ENCODE measurements around the gene VIPR2.

VIPR2 gene

DNA sequence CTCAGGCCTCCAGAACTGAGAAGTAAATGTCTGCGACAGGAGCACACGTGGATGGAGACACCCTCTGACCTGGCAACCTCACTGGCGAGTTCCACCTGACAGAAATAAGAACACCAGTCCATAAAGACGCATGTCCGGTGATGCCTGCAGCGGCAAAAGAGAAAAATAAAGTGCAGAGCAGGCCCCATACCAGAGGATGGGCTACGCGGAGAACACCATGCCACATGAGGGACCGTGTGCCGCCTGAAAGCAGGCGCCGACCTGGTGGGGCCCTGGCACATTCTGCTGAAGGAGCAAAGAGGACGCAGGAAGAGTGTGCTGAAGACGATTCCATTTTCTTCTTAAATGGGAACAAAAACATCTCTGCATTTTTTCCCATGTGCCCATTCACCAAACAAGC is 105.0 kb downstream of the VIPR2 start:
- no peak for DNase-seq (ENCODE audit: low read depth)

DNA sequence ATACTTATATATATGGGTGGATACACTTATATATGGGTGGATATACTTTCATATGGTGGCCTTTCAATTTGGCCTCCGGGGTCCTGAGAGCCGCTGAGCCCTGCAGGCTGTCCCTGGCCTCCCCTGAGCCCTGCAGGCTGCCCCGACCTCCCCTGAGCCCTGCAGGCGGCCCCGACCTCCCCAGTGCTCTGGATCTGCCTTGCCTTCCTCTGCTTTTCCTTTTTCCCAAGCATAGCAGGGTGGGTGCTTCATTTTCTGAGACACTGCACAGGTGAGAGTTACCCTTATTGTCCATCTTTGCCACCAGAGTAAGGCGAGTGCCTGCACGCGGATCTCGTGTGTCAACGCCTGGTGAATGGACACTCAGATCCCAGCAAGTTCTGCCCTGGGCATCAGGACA is 106.6 kb downstream of the VIPR2 start:
- no peak for DNase-seq (ENCODE audit: low read depth)

DNA sequence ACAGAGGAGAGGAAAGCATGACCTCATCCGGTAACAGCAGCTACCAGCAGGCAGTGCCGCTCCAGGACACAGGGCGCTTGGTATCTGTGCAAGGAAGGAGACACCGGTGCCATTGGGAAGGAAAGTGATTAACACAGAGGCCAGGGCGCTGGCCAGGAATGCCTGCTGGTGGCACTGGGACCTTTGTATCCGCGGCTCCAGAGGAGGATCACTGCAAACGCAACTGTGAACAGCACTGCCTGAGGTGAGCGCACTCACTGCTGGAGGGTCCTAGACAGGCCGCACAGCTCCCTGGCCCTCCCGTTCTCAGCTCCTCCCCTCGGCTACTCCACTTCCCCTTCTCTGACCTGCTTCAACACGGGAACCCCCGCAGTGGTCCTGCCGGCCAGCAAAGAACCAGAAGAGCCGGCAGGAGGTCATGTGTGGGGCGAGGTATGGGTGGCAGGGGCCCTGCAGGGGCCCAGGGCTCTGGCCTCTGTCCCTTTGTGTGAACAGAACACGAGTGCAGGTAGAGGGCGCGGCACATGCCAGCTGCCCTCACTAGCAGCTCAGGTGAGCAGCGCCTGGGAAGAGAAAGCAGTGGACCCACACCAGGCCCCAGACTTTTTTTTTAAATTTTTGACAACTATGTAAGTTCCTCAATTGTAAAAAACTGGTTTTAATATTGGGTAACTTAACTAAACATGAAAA is 107.6 kb downstream of the VIPR2 start:
- no peak for DNase-seq (ENCODE audit: low read depth)

DNA sequence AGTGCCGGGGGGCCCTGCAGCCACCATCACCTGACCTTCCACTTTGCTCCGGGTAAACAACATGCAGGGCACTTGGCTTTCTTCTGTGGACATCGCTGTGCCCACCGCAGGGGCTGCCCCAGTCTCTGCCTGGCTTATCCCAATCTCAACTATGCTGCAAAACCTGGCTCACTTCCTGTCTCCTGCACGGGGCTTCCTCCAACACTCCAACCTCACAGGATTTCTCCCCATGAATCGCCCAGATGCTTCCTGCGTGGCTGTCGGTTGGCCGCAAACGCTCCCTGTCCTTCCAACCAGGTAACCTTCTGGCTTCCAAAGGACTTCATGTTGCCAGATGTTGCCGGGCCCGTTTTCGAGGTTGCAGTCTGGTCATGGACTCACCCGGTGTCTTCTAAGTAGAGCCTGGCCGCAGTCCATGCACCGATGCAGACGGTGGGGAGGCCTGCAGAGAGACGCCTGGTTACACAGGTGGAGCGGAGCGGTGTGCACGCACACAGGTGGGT is 109.0 kb downstream of the VIPR2 start:
- no peak for DNase-seq (ENCODE audit: low read depth)

DNA sequence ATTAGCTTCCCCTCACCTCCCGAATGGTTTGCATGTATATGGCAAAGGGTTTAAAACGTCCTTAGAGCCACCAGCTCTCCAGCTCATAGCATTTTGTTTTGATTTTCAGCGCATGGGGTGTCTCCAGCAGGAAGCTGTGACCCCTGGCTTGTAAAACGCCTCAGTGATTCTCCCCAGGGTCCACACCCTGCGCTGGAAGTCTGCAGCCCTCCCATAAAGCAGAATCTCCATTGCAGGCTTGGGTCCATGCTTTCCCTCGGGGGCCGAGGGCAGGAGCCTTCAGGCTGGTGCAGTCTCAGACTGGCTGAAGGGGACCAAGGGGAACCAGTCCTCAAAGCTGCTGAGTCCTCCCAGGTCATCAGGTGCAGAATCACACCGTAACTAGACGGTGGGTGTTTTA is 109.7 kb downstream of the VIPR2 start:
- DNase-seq (ENCODE audit: low read depth), result no peak

DNA sequence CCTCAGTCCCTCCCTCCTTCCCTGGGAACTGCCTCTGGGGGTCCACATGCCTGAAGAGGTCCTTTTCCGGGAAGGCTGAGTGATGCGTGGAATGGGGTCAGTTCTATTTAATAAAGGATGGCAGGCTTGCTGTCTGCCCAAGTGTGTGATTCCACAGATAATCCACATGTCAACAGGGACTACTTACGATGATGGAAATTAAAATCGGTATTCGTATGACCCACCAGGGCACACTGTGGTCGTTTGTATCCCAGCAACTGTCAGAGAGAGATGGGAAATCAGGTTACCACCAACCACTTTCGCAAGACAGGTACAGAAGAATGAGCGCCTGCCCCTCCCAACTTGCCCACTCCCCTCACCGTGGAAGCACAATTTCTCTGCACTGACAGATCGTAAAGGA is 110.3 kb downstream of the VIPR2 start:
- DNase-seq (ENCODE audit: low read depth), result no peak

DNA sequence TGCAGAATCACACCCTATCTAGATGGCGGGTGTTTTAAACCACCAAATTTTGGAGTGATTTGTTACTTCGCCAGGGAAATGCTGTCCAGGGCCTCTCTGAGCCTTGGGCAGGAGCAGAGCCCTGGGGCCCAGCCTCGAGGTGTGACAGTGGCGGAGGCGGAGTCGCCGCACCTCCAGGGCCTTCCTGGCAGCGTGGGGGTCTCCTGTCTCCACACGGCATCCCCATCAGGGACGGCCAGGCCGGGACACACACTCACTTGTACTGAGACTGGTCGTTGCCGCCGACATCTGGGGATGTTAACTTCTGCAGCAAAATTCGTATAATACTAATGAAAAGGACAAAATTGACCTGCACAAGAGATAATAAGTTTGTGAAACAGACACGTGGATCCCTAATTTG is 110.7 kb downstream of the VIPR2 start:
- no peak for DNase-seq (ENCODE audit: low read depth)

DNA sequence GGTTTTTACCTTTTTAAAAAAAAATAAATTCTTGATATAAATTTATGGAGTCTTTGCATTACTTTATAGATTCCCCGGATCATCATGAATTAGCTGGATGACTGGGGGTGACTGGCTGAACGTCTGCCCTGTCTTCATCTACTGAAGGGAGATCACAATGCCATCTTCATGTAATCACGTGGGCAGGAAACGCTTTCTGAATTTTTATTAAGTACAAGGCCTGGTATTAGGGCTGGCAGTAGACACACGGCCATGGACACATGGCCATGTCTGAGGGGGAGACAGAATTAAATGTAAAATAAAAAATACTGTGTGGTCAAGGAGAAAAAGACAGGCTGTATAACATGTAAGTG is 111.2 kb downstream of the VIPR2 start:
- no peak for DNase-seq (ENCODE audit: low read depth)

DNA sequence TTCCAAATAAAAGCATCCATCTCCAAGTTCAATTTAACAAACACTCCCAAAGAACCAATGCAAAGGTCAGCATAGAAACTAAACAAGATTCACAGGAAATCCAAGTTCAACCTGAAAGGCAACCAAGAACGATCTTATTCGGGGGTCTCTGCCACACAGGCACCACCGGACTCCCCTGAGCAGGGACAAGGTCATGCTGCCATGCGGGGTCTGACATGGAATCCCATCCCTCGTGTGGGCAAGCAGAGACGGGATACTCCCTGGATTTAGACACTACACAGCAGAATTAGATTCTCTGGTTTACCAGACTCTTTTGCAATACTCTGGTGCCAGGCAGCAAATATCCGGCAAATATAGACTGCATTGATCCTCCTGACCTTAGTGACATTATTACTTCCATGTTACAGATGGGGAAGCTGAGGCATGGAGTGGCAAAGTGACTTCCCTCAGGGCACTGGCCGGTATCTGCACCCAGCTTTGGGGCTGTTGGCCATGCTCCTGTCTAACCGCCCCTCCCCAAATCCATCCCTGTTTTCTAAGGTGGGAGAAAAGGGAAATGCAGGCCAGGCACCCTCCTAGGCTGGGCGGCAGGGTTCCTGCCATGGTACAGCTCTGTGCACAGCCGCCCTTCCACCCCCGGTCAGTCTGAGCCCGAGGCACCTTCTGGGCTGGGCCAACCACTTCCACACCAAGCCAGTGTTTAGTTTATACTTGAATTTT is 111.8 kb downstream of the VIPR2 start:
- DNase-seq (ENCODE audit: low read depth), result no peak

DNA sequence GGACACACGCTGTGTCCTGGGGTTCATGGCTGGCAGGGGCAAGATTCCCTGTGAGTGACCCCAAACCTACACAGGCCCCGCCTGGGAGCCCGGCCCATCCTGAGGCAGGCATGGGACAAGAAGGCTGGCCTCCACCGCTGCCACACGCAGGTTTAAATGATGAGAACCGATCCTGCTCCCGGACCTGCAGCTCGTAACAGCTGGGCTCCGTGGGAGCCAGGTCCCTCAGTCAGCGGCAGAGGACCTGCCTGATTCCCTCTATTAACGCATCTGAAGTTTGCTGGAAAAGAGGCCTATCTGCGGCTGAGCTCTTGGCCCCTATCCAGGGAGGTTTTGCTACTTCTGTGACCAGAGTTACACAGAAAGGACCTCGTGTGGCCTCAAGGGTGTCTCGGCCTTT is 112.3 kb downstream of the VIPR2 start:
- DNase-seq (ENCODE audit: low read depth), result no peak

DNA sequence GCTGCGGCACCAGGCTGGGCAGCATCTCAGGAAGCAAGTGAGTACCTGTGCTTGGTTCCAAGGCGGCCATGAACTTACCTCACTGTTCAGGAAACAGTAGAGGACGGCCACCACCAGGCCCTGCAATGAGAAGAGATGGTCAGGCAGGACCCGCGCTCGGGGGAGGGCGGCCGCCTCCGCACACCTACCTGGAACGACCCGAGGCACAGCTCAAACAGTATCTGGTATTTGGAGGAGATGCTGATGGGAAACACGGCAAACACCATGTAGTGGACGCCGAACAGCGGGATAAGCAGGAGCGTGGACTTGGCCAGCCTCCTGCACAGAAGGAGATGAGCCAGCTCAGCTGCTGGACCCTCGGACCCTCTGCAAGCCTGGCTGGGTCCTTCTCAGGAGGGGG is 112.9 kb downstream of the VIPR2 start:
- no peak for DNase-seq (ENCODE audit: low read depth)

DNA sequence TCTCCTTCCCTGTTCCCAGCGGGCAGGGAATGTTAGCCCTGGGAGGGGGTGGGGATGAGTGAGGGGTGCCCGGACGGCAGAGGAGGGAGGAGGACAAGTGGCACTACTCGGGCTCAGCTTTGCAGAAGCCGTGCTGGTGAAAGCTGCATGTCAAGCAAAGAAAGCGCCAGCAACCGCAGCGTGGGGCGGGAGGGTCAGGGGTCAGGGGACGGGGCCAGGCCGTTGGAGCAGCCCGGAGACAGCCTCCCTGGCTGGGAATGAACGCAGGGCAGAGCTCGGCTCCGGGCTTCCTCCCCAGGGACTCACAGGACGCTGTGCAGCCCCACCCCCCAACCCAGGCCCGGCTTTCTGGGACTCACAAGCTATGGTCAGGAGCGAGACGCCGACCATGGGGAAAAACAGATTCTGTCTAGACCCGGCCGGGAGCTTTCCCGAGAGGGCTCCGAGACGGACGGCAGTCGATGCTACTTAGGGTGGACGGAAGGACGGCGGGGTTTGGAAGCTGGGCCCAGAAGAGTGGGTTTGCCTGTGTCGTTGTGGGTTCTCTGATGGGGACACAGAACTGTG is 113.4 kb downstream of the VIPR2 start:
- DNase-seq (ENCODE audit: low read depth), result no peak

DNA sequence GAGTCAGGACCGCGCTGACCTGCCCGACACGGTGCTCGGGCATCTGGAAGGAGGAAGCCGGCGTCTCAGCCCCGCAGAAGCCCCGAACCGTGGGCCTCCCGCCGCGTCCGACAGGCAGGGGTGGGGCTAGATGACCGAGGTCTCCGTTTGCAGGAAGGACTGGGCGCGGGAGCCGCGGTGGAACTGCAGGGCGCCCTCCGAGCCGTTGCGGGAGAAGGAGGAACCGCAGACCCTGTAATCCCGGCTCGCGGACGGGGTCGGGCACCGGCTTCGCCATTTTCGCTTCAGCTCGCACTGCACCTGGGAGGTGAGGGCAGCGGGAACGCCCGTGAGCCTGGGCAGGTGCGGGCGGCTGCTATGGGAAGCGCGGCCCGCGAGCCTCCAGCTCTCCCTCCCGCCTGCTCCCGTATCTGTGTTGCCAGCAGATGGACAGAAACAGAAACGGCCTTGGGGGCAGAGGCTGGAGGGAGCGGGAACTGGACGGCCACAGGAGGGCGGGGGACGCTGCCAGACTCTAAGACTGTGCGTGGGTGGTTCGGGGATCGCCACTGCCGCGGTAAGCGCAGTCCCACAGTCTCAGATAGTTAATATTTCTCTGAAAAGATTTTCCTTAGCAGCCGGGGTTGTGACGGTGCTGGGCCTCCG is 114.1 kb downstream of the VIPR2 start:
- no peak for DNase-seq (ENCODE audit: low read depth)

DNA sequence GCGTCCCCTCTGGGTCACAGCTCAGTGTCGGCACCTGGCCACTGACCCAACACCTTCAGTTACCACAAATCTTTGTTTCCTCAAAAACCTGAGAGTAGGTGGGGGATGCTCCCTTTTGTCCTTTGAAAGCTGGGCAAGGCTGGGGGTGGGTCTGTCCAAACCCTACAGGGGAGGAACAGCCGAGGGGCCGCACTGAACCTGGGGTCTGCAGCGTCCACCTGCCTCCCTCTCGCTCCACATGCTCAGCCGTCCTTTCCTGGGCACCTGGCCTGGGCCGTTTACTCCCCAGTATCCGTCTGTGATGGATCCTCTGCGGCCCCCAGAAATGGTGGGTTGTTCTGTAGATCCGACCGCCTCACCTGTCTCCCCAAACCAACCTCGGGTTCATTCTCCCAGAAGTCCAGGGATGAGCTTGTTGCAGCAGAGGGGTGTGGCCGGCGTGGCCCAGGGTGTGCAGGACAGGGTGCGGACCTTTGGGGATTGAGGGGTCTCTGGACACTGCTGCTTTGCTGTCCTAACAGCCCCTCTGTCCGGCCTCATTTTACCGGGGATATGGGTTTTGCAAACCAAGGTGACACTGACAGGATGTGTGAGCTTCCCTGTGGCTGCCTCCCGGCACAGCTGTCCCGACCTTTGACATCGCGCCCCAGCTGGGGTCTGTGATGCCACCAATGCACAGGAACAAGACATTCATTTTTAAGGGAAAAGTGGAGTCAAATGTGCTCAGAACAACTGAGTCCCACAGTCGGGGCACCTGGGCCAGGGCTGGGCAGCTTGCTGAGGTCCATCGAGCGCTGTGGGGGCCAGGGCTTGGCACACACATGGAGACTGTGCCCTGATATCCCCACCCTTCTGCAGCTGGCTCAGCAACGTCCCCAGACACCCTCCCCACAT is 115.9 kb downstream of the VIPR2 start:
- no peak for DNase-seq (ENCODE audit: low read depth)

DNA sequence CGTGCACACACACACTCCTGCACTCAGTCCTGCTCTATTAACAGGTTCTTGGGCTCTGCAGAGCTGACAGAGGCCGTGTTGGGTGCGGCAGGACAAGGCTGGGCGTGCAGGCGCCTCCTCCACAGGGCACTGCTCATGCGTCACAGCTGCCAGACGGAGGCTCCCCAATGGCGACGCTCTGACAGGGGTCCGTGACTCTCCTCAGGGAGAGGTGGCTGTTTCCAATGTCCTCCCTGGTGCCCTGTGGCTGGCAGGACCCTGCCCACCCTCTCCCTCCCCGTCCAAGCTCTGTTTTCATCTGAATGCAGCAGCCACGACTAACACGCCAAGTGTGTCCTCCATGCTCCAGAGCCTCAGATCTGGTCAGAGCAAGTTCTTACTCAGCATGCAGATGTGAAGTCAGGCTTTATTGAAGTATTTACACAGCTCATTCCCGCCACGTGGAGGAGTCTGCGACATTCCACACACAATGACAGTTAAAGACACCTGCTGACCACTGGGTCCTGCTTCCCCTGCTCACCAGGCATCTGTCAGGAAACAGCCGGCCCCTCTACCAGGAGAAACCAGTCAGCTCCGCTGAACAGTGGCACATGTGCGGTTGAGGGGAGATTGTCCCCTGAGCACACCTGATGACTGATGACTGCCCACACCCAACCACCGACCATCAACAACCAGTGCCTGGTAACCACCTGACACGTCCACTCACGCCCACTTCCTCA is 116.7 kb downstream of the VIPR2 start:
- DNase-seq (ENCODE audit: low read depth), result no peak

DNA sequence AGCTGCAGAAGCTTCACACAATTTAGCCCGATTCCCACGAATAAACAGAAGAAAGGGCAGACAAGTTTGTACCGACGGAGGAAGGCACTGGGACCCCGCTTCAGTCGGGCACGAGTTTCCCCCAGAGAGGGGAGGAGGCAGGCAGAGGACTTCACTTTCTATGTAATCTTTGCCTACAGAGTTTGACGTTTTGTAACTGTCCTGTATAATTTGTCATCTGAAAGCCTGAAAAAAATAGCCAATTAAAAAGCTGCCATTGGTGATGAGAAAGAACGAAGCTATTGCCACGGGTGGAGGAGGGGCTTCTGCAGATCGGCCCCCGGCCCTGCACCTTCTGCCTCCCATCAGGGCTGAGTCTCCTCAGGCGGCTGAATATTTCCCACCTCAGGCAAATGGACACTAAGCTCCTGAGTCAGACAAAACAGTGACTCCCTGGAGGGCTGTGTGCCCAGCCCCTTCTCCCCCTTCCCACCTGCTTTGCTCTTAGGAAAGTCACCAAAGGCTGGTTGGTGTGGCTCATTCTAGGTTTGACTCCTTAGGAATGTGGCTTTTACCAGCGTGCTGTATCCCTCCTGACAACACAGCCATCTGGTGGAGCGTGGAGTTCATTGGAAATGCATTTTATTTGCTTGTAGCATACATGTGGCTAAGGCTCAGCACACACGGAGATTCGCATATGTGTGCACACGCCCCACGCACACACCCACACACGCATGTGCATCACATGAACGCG is 117.4 kb downstream of the VIPR2 start:
- DNase-seq (ENCODE audit: low read depth), result no peak

DNA sequence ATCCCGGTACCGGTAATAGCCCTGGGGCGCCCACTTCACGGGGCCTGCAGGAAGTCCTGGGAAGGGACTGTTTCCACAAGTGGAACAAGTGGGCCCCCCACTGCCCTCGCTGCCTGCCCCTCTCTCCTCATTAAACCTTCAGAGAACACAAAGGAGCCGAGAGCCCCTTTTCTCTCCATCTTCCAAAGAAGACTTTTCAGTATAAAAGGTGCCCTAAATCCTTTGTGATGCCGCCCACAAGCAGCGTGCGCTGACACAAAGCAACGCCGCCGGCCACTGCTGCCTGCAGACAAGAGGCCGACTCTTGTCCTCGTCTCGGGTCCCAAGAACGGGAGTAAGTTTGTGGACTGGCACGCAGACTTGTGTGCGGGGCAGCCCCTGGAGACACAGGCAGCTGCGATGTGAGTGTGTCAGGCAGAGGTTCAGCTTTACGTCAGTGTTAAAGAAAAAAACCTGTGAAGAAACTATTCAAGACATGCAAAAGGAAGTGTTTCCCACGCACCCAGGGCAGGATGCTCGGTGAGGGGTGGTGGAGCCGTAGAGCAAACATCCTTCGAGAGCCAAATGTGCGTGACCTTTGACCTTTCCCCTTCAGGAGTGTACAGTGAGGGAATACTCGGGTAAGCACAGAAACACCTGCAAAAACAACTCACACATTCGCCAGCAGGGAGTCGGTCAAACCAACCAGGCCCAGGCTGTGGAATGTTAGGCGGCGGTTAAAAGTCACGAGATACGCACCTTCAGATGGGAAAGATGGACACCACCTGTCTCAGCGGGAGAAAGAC is 118.2 kb downstream of the VIPR2 start:
- DNase-seq (ENCODE audit: low read depth), result no peak

DNA sequence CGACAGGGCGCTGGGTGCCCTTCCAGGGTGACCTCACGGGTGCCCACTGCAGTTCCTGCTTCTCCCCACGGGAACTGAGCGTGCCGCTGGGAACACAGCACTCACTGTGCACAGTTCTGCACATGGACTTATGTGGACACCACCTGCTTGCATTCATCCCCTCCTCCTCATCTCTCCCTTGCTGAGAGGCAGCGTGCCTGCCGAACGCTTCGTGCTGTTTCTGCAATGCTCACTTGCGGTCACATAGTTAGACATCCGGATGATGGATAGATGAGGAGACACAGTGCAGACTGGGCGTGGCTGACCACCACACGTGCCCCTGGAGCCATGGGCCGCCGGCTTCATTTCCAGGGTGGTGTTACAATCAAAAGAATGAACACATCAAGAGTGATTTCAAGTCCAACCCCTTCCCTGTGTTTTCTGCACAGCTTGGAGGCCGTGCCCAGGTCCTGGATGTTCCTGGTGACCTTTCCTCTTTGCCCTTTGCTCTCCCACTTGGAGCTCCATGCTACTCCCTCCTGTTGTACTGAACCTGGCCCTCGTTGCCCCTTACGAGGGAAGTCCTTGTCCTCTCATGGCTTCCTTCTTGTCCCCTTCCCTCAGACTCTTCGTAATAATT is 119.4 kb downstream of the VIPR2 start:
- no peak for DNase-seq (ENCODE audit: low read depth)

DNA sequence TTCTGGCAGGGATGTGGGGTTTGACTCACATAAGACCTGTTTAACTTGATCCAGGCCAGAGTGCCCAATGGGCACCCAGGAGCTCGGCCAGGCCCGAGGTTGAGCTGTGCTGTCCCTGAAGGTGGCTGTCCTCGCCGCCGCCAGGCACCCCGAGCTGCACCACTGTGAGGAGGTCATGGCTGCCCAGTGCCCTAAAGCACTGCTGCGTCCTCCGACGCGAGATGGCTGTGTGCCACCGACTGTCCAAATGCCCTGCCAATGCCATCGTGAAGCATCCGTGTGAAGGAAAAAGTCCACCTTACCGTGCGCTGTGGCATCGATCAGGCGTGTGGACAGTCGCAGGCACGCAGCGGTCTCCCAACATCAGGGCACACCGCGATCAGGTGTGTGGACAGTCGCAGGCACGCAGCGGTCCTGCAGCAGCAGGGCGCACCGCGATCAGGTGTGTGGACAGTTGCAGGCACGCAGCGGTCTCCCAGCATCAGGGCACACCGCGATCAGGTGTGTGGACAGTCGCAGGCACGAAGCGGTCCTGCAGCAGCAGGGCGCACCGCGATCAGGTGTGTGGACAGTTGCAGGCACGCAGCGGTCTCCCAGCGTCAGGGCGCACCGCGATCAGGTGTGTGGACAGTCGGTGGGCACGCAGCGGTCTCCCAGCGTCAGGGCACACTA is 120.3 kb downstream of the VIPR2 start:
- no peak for DNase-seq (ENCODE audit: low read depth)
